Caco-2 (cell line): ENCODE measurements around the gene CEP72. TPM values are rescaled to one million over a fixed set of nuclear protein-coding genes. Genes with fewer than 3 reads are reported as not detected.

Experiments used
- BruUV-seq: library from RNA; stranded (reverse); fragments of 400-500 nt; replicated peaks from 2 replicates; lab custom pipeline; 2021; lab: Mats Ljungman, UMichigan
- CTCF ChIA-PET: fragments of 300-600 bp; sonication (Branson Sonifier 250); formaldehyde crosslinking; loops from one replicate; lab custom pipeline; 2022; ENCODE audit warnings: antibody characterized with exemption; lab: Charles Lee
- POLR2A ChIA-PET: fragments of 300-600 bp; sonication (Branson Sonifier 250); formaldehyde crosslinking; loops from one replicate; lab custom pipeline; 2022; ENCODE audit warnings: antibody characterized with exemption; lab: Charles Lee
- DNase-seq, 2 experiments: peaks; one replicate each; pipeline versions ENCODE4 v3.0.0 to v3.0.0-alpha.2; 2020 to 2022
- H3K27me3 ChIP-seq: replicated peaks from 2 replicates; pipeline ENCODE4 v1.6.0; 2011; ENCODE audit warnings: low read length; ENCODE audit not compliant: control insufficient read depth, insufficient read depth
- H3K36me3 ChIP-seq: 2 replicates; pipeline ENCODE4 v1.5.1; 2011; ENCODE audit warnings: low read length; ENCODE audit not compliant: control insufficient read depth, insufficient read depth
- H3K4me1 ChIP-seq: fragments of 250-450 bp; sonication (Bioruptor Pico); 2 replicates; pipeline ENCODE4 v1.5.1; 2020; ENCODE audit warnings: mild to moderate bottlenecking
- H3K4me3 ChIP-seq: 2 replicates; pipeline ENCODE4 v1.5.1; 2011; ENCODE audit warnings: low read depth, mild to moderate bottlenecking, control low read depth, low read length
- H3K9me3 ChIP-seq: fragments of 250-450 bp; sonication (Bioruptor Pico); 2 replicates; pipeline ENCODE4 v1.5.1; 2020; ENCODE audit warnings: mild to moderate bottlenecking, moderate library complexity
- H3K27ac Mint-ChIP-seq: one replicate; pipeline ENCODE4 v1.8.0; 2022; ENCODE audit warnings: mixed read lengths; ENCODE audit not compliant: unreplicated experiment
- H3K27me3 Mint-ChIP-seq: one replicate; pipeline ENCODE4 v1.8.0; 2022; ENCODE audit warnings: mixed read lengths; ENCODE audit not compliant: insufficient read depth, unreplicated experiment
- H3K36me3 Mint-ChIP-seq: one replicate; pipeline ENCODE4 v1.8.0; 2022; ENCODE audit warnings: mild to moderate bottlenecking, mixed read lengths; ENCODE audit not compliant: insufficient read depth, unreplicated experiment
- H3K4me1 Mint-ChIP-seq: one replicate; pipeline ENCODE4 v1.8.0; 2022; ENCODE audit warnings: low read depth, mixed read lengths; ENCODE audit not compliant: unreplicated experiment
- H3K4me3 Mint-ChIP-seq: one replicate; pipeline ENCODE4 v1.8.0; 2022; ENCODE audit warnings: mild to moderate bottlenecking, moderate library complexity, mixed read lengths; ENCODE audit not compliant: unreplicated experiment
- H3K9me3 Mint-ChIP-seq: one replicate; pipeline ENCODE4 v1.8.0; 2022; ENCODE audit warnings: mixed read lengths; ENCODE audit not compliant: unreplicated experiment
- intact Hi-C: fragments of 100-400 bp; cut with micrococcal nuclease; formaldehyde crosslinking; loops from one replicate; pipeline ENCODE4 v1.10.0; 2022; ENCODE audit not compliant: unreplicated experiment
- total RNA-seq: library from RNA; stranded (reverse); gene quantifications from 2 replicates; pipeline ENCODE4 v1.2.3, GENCODE V29; 2022
- TF ChIP-seq, protein P1 (sequence below), 2 experiments: fragments of 200-600 bp in 1 of 2; IDR thresholded peaks; 1 replicate in 1 of 2; 2 replicates in 1 of 2; pipeline versions ENCODE4 v1.5.1 to v1.8.0; 2011 to 2022; ENCODE audit warnings: antibody characterized with exemption in 1 of 2, control low read depth in 1 of 2, inconsistent platforms in 1 of 2, low read depth in 1 of 2, low read length in 1 of 2, mild to moderate bottlenecking in 1 of 2, moderate library complexity in 1 of 2; ENCODE audit not compliant: insufficient read depth in 1 of 2, severe bottlenecking in 1 of 2, unreplicated experiment in 1 of 2

The CEP72 gene
- total RNA-seq, 1 experiment from 2014 or later = 36.6 TPM

DNA sequence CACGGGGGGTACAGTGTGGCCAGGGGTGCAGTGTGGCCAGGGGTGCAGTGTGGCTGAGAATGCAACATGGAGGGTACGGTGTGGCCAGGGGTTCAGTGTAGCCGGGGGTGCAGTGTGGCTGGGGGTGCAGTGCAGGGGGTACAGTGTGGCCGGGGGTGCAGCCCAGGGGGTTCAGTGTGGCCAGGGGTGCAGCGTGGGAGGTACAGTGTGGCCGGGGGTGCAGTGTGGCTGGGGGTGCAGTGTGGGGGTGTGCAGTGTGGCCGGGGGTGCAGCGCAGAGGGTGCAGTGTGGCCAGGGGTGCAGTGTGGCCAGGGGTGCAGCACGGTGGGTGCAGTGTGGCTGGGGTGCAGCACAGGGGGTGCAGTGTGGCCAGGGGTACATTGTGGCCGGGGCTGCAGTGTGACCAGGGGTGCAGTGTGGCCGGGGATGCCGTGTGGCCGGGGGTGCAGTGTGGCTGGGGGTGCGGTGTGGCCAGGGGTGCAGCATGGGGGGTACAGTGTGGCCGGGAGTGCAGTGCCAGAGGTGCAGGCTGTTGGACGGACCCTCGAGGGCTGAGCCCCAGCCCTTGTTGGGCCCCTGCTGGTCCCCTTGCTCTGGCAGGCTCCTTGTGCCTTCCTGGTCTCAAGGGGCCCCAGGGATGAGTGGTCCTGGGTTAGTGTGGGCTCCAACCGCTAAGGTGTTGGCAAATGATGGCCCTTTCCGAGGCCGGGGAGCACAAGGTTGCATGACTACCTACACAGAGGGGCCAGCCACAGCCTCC, 63.2 kb downstream of the CEP72 start:
- DNase-seq = no peak
- no TSS peak for BruUV-seq
- no peaks in the 10 kb centered on the region for H3K9me3 ChIP-seq
- TF ChIP-seq, protein P1, sequence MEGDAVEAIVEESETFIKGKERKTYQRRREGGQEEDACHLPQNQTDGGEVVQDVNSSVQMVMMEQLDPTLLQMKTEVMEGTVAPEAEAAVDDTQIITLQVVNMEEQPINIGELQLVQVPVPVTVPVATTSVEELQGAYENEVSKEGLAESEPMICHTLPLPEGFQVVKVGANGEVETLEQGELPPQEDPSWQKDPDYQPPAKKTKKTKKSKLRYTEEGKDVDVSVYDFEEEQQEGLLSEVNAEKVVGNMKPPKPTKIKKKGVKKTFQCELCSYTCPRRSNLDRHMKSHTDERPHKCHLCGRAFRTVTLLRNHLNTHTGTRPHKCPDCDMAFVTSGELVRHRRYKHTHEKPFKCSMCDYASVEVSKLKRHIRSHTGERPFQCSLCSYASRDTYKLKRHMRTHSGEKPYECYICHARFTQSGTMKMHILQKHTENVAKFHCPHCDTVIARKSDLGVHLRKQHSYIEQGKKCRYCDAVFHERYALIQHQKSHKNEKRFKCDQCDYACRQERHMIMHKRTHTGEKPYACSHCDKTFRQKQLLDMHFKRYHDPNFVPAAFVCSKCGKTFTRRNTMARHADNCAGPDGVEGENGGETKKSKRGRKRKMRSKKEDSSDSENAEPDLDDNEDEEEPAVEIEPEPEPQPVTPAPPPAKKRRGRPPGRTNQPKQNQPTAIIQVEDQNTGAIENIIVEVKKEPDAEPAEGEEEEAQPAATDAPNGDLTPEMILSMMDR (IDR thresholded peaks at IDR 0.05; ENCODE audit: insufficient read depth in 1 of 2, low read depth in 1 of 2, low read length in 1 of 2, severe bottlenecking in 1 of 2, unreplicated experiment in 1 of 2) = no peak
- intact Hi-C loops = no loop called here
- no peaks in the 10 kb centered on the region for H3K36me3 ChIP-seq
- ChIA-PET CTCF (no interaction called here), POLR2A (interaction anchor here (0.6 kb wide), 1 partner anchor 102 kb away, joined by 4 read pairs; no protein-coding TSS in a partner anchor)
- no peak overlapping the region for H3K4me3 ChIP-seq
- no peaks in the 10 kb centered on the region for H3K9me3 Mint-ChIP-seq
- H3K4me1 Mint-ChIP-seq = no peaks in the 10 kb centered on the region
- H3K36me3 Mint-ChIP-seq = peaks cover 49% of the 10 kb centered on the region
- peaks cover 14% of the 10 kb centered on the region for H3K4me1 ChIP-seq
- H3K27me3 Mint-ChIP-seq = no peaks in the 10 kb centered on the region
- H3K4me3 Mint-ChIP-seq = no peak overlapping the region
- no peak overlapping the region for H3K27ac Mint-ChIP-seq
- H3K27me3 ChIP-seq = no peaks in the 10 kb centered on the region; the same call in 1 of the 2 replicates

GRCh38 chr5:675871-676698, 63.9 kb downstream of the CEP72 start:
- no peaks in the 10 kb centered on the region for H3K4me1 Mint-ChIP-seq
- BruUV-seq = no TSS peak
- no peak overlapping the region for H3K27ac Mint-ChIP-seq
- no peaks in the 10 kb centered on the region for H3K9me3 ChIP-seq
- ChIA-PET POLR2A (interaction anchor here (0.6 kb wide), 1 partner anchor 103 kb away, joined by 4 read pairs; no protein-coding TSS in a partner anchor), CTCF (no interaction called here)
- no peak overlapping the region for H3K4me3 ChIP-seq
- H3K9me3 Mint-ChIP-seq = no peaks in the 10 kb centered on the region
- no peaks in the 10 kb centered on the region for H3K36me3 ChIP-seq
- peaks cover 14% of the 10 kb centered on the region for H3K4me1 ChIP-seq
- peak overlapping the region; percentile 51 for H3K4me3 Mint-ChIP-seq
- no peaks in the 10 kb centered on the region; the same call in 1 of the 2 replicates for H3K27me3 ChIP-seq
- TF ChIP-seq, protein P1 (IDR thresholded peaks at IDR 0.05; ENCODE audit: insufficient read depth in 1 of 2, low read depth in 1 of 2, low read length in 1 of 2, severe bottlenecking in 1 of 2, unreplicated experiment in 1 of 2) = no peak
- intact Hi-C loops = no loop called here
- H3K27me3 Mint-ChIP-seq = no peaks in the 10 kb centered on the region
- no peak for DNase-seq
- peaks cover 49% of the 10 kb centered on the region for H3K36me3 Mint-ChIP-seq

GRCh38 chr5:676699-677076, 64.5 kb downstream of the CEP72 start:
- DNase-seq = no peak
- TF ChIP-seq, protein P1 (IDR thresholded peaks at IDR 0.05; ENCODE audit: insufficient read depth in 1 of 2, low read depth in 1 of 2, low read length in 1 of 2, severe bottlenecking in 1 of 2, unreplicated experiment in 1 of 2) = no peak
- Mint-ChIP-seq H3K4me3 (peak overlapping the region; percentile 51), H3K27me3 (no peaks in the 10 kb centered on the region), H3K36me3 (peaks cover 49% of the 10 kb centered on the region), H3K4me1 (no peaks in the 10 kb centered on the region), H3K9me3 (no peaks in the 10 kb centered on the region), H3K27ac (no peak overlapping the region)
- H3K4me3 ChIP-seq = no peak overlapping the region
- no TSS peak for BruUV-seq
- POLR2A ChIA-PET = no interaction called here
- H3K9me3 ChIP-seq = no peaks in the 10 kb centered on the region
- CTCF ChIA-PET = no interaction called here
- no peaks in the 10 kb centered on the region for H3K36me3 ChIP-seq
- intact Hi-C loops = no loop called here
- H3K4me1 ChIP-seq = peaks cover 9% of the 10 kb centered on the region
- no peaks in the 10 kb centered on the region; the same call in 1 of the 2 replicates for H3K27me3 ChIP-seq
